NCI-H1417 (cell line): ENCODE results near the gene LDHD.
A peak's percentile ranks its signal among the peaks of the same experiment; 100 is the strongest.

Experiments used
- DNase-seq, 3 experiments: peaks; one replicate each; lab custom pipeline; 2025; lab: John Stamatoyannopoulos, UW

Gene LDHD

DNA sequence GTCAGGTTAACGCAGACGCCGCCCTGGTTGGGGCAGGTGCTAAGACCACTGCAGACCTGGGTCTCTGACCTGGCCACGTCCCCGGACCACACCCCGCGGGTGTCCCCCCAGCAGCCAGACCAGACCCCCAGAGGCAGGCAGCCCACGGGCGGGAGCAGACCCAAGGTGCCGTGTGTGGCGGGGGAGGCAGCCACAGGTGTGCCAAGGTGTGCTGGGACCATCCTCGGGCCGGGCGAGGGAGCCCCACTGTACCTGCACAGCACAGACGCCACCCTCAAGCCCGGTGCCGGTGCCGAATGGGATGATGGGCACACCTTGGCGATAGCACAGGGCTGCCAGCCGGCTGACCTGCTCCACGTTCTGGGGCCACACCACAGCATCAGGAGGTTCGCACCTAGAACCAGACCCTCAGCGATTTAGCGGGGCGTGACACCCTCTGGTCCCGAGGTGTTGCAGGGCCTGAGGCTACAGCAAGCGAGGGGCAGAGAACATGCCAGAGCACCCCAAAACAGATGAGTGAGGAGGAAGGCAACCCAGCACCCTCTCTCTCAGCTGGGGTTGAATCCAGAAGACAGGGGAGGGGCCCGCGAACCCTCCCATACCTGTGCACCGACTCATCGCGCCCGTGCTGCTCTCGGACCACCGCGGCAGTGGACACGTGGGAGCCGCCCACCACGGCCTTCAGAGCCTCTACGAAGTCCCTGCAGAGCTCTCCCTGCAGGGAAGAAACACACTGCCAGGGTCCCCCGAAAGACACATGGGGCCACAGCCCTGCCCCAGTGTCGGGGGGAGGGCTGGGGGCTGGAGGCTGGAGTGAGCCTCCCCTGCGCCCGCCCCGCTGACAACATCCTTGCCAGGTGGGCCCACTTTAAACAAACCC is 1.4 kb downstream of the LDHD start:
- no peak for DNase-seq

- DNase-seq: no peak
Measured at GRCh38 chr16:75114179-75114945, 2.2 kb downstream of the LDHD start.

DNA sequence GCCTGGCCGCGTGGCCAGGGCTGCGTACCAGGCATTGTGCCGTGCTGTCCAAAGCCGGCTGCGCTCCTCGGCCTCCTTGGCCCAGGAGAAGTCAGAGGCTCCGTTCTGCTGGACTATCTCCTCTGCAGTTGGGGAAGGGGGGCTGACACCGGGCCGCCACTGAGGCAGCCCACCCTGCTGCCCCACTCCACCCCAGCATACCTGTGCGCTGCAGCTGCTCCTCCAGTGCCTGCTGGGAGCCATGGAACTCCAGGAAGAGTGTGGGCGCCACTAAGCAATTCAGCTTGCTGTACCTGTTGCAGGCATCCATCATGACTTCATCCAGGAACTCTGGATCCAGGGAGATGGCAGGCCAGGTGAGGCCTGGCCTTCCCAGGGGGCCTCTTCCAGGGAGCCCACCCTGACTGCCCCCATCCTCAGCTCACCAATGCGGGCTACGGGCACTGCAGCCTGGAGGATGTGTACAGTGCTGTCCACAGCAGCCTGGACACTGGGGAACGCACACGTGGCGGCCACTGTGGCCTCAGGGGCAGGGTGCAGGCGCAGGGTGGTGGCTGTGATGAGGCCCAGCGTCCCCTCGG is 2.9 kb downstream of the LDHD start:
- DNase-seq: no peak

GRCh38 chr16:75112734-75113491 is 3.7 kb downstream of the LDHD start:
- no peak for DNase-seq

GRCh38 chr16:75111961-75112733 is 4.4 kb downstream of the LDHD start:
- no peak for DNase-seq

- DNase-seq: no peak
Measured at GRCh38 chr16:75111514-75111940, 5.1 kb downstream of the LDHD start.

- peak; percentile 80 to 92 (median 84) for DNase-seq
Measured at GRCh38 chr16:75110637-75111513, 5.7 kb downstream of the LDHD start.

GRCh38 chr16:75109732-75110243 is 6.8 kb downstream of the LDHD start:
- no peak for DNase-seq

DNA sequence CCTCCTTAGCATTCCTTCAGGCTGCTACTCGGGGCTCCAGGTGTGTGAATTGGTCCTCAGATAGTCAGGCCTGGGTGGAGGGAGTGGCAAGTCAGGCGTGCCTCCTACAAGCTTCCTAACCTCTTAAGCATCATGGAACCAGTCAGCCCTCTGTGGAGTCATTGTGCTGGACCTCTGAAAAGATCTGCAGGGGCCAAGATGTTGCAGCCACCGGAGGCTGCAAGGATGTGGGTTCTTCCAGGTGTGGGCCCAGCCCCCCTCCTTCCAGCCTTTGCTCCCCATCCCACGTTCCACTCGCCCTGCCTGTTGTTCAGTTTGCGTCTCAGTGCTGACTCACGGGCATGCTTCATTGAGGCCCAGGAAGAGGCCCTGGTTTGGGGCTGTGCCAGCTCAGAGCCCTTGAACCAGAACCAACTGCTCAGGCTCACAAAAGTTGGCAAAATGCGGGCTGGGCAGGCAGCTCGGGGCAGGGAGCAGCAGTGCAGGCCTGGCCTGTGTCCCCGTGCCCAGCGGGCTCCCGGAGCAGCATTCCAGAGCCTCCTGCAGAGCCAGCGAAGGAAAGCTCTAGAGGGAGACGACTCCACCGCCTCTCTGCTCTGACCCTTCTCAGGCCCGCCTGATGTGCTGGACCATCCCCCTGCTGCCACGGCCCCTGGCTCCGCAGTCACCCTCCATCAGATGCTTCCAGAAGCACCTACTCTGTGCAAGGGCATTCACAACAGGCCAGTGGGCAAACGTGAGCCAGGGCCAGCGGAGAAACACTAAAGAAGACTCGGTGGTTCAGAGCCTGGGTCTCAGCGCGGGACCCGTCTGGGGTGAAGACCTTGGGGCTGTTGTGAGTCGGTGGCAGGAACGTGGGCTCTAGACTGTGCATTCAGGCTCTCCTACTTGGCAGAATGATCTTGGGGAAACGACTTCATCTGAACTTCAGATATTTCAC is 7.5 kb downstream of the LDHD start:
- peak in 1 of 3 experiments; percentile 9 for DNase-seq

GRCh38 chr16:75107505-75107904 is 9.1 kb downstream of the LDHD start:
- no peak for DNase-seq

- no peak for DNase-seq
Measured at GRCh38 chr16:75106351-75107274, 10.0 kb downstream of the LDHD start.

DNA sequence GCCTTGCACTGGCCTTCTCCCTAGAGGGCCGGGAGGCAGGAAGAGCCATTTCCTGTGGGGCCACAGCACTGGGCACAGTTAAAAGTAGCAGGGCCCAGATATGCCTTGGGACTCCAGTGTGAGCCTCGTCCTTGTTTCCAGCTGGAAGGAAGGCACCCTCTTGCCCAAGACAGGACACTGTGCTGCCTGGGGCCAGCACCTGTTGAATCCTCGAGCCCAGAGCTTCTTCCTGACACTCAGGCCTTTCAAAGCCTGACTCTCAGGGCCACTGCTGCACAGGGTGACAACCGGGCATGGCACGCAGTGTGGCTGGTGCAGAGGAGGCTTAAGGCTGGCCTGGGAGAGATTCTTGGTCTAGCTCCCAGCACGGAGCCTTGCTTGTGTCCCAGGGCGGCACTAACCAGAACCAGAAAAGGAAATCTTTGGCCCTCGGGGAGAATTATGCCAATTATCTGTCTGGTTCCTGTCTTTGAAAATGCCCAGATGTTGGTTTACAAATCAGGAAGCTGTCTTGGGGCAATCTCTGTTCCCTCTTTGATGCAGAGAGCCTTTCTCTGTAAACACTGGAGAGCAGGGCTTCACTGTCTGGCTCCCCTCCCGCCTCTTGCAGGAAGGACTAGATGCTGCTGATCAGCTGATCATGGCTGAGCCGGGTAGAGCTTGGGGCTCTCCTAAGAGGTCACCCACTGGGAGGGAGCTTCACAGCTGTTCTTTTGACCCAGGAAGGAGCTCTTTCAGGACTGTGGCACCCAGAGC is 11.1 kb downstream of the LDHD start:
- DNase-seq: peak in 1 of 3 experiments; percentile 45

- no peak for DNase-seq
Measured at GRCh38 chr16:75104836-75105235, 11.7 kb downstream of the LDHD start.

DNA sequence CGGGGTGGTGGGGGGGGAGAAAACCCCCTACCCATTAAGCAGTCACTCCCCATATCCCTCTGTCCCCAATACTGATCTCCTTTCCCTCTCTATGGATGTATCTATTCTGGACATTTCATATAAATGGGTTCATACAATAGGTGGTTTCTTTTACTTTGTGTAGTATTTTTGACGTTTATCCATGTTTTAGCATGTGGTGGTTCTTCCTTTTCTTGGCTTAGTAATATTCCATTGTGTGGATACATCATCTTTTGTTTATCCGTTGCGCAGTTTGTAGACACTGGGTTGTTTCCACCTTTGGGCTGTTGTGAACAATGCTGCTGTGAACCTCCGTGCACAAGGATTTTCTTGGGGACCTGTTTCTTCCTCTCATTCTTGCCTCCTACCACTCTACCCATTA is 12.6 kb downstream of the LDHD start:
- DNase-seq: no peak

DNA sequence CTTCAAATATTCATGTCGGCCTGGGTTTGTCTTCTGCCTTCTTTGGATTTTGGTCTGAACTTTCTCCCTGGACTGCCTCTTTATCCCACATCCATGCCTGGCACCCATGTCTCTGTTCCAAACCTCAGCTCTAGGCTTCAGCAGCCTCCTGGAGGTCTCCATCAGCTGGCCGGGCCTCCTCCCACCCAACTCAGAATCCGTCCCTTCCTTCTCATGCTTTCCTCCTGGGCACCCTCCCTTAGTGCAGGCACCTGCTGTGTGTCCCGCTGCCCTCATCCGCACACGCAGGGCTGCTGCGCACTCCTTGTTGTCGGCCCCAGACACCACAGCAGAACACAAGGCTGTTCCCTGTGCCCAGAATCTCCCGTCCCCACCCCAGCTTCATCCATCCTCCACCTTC is 14.0 kb downstream of the LDHD start:
- DNase-seq: no peak

DNA sequence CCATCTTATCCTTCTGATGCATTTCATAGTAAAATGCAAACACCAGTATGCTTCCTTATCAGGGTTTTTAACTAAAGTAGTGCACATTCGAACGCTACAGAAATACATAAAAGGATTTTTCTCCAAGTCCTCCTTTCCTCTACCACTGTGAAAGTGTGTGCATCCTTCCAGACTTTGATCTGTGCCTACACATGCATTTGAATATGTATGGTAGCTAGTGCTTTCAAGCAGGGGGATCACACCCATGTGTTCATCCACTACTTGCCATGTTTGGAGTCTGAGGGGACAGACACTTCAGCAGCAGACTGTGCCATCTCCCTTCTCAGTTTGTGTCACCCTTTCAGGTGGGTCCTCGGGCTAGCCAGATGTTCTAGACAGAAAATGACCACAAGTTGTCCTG is 14.9 kb downstream of the LDHD start:
- no peak for DNase-seq

- DNase-seq: no peak
Measured at GRCh38 chr16:75100603-75100990, 16.0 kb downstream of the LDHD start.
